NCI-H1694 treated with DMSO at 0.1 percent for 48 hours (cell line): Measurements from ENCODE around the gene BNC2.

Source experiments
- DNase-seq: peaks from one replicate; lab custom pipeline; 2025; lab: John Stamatoyannopoulos, UW

The BNC2 gene

DNA sequence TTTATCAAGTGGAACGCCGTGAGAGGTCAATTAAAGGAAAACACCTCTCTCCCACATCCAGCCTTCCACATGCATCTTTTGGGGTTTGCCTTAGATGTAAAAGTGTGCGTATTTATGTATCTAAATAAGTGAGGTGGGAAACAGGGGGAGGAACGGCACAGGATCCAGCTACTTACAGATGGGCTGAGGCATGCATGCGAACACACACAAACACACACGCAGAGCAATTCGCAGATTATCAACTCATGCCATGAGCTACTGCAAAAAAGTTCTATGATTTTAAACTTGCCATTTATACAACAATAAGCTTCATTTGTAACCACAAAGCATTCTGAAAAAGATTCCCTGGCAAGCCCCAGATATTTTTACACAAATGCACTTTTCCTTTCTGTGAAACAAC, 242.1 kb downstream of the BNC2 start:
- no peak for DNase-seq

DNA sequence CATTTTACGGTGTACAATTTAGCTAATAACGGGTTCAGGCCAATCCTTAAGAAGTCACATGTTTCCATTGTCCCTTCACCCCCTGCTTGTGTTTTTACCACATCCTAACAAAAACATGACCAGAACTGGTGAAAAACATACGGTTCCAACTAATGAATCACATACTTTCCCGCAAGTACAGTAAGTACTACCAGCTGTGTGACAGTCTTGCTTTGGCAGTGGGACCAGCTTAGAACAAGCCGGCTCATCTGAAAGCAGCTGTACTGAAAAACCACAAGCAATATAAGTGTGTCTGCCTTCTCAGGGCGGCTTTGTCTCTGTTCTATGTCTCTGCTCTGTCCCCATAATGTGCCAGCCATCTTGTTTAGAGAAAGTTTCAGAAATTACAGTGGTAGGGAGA, 242.5 kb downstream of the BNC2 start:
- DNase-seq, result peak; percentile 78

- peak; percentile 54 for DNase-seq
Observed at GRCh38 chr9:16627521-16627920, 242.9 kb downstream of the BNC2 start.

GRCh38 chr9:16626577-16627130, 243.8 kb downstream of the BNC2 start:
- peak; percentile 91 for DNase-seq

- DNase-seq, result no peak
Observed at GRCh38 chr9:16625811-16626210, 244.7 kb downstream of the BNC2 start.

GRCh38 chr9:16625161-16625631, 245.3 kb downstream of the BNC2 start:
- no peak for DNase-seq

GRCh38 chr9:16624744-16625117, 245.7 kb downstream of the BNC2 start:
- no peak for DNase-seq

DNA sequence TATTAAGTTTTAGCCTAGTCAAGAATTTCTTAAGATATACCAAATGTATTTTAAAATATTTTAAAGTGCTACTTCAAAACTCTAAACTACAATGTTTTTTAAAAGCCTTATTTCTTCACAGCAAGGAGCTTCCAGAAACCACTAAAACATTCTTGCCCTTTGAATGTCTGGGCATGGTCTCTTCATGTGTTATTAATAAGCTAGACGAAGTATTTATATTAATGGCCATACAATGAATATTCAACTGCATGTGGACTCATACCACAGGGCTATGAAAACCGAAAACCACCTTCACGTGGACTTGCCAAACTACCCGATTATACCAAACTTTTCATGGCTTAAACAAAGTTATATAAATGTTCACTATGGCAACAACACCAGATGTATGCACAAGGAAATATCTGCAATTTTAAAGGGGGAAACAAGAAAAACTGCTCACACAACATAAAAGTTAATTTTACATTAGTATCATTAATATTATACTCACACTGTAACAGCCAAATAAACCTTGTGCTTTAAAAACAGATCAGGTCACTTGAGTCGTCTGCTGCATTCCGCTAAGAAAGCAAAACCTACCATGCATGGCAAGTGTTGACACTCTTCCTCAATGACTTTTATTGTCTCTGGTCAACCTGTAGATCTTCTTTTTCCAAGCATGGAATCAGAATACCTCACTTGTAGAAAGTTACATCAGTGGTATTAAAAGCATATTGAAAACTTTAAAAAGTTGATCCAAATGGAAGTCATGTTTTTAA, 246.3 kb downstream of the BNC2 start:
- DNase-seq, result no peak

GRCh38 chr9:16622541-16622940, 247.9 kb downstream of the BNC2 start:
- DNase-seq, result no peak

GRCh38 chr9:16619914-16620520, 250.5 kb downstream of the BNC2 start:
- DNase-seq, result no peak

DNA sequence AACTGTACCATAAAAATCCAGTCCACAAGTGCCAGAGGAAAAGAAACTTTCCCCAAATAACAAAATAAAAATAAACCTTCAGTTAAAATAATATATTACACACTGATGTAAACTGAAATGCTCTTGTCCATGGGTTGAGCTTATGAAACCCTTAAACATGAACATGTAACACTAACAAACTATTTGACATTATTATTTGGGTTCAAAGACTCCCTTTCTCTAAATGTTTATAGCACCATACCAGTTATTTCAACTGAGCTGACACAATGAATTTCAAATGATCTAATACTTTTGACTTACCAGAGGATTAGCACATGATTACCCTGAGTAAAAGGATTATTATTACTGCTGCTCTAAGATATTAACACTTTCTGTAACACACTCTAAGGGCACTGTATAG, 251.1 kb downstream of the BNC2 start:
- no peak for DNase-seq

- no peak for DNase-seq
Observed at GRCh38 chr9:16618524-16618923, 251.9 kb downstream of the BNC2 start.

DNA sequence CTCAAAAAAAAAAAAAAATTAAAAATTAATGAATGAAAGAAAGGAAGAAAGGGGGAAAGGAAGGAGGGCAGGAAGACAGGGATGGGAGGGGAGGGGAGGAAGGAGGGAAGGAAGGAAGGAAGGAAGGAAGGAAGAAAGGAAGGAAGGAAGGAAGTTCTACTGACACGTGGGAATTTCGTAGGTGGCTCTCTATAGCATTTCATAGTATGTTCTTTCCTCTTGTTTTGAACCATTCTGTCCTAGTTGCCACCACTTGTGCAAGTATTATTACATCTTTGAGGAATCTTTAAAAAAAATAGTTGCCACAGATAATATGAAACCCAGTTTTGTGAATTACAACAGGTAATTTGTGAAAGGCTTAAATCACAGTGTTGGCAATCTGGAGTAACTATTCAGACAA, 253.8 kb downstream of the BNC2 start:
- no peak for DNase-seq

GRCh38 chr9:16615451-16615850, 255.0 kb downstream of the BNC2 start:
- no peak for DNase-seq

DNA sequence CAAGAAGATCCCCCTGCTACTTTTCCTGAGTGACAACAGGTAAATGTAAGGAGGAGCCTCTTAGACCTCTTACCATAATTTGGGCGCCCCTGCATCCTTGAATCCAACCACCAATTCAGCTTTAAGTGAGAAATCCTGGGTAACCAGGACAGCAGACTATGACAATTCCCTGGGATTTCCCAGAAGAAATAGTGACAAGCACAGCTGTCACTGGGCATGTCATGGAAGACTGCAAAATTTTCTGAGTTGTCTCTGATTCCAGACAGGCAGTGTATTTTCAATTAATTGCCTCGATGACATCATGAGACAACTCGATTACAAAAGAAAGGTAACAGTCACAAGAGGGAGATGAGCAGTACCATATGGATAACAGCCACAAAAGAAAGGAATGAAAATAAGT, 256.9 kb downstream of the BNC2 start:
- no peak for DNase-seq

GRCh38 chr9:16613051-16613450, 257.4 kb downstream of the BNC2 start:
- DNase-seq, result no peak

GRCh38 chr9:16612627-16613026, 257.8 kb downstream of the BNC2 start:
- DNase-seq, result no peak

GRCh38 chr9:16611983-16612382, 258.5 kb downstream of the BNC2 start:
- no peak for DNase-seq

- DNase-seq, result no peak
Observed at GRCh38 chr9:16611001-16611400, 259.5 kb downstream of the BNC2 start.

GRCh38 chr9:16610538-16610937, 259.9 kb downstream of the BNC2 start:
- DNase-seq, result no peak

GRCh38 chr9:16608906-16609305, 261.6 kb downstream of the BNC2 start:
- no peak for DNase-seq

DNA sequence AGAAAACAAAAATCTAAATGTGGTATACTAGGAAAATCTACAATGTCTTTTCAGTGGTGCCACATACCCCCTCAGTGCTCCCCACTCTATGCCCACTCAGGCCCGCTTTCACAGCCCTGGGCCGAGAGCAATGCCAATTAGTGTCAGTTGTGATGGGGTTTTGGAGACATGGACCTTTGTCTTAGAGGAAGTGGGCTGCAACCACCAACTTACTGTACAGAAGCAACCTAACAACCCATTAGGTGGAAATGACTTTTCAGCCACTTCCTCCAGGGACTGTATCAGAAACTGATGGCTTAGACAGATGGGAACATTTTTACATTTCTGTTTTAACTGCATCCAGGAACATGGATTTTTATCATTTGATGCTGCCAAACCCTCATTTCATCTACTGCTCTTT, 268.0 kb downstream of the BNC2 start:
- DNase-seq, result no peak

DNA sequence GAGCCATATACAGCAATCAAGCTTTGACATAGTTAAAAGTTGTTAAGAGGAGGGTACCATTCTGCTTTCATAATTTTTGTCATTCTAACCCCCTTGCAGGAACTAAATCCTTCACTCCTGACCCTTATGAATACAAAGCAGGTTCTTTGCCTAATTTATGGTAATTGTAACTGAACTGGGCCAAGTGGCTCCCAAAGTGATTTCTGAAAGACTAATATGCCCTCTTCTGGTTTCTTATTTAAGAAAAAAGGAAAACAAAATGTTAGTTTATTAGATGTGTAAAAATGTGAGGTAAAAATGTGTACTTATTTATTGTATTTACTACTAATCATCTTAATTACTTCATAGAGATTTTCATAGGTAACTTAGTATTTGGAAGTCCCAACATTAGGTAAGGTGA, 268.5 kb downstream of the BNC2 start:
- DNase-seq, result no peak

GRCh38 chr9:16598316-16598715, 272.2 kb downstream of the BNC2 start:
- no peak for DNase-seq
